Upper lobe of right lung (tissue), 1 donor: ENCODE measurements around the gene MED22. TPM values are rescaled to one million over a fixed set of nuclear protein-coding genes. Genes with fewer than 3 reads are reported as not detected.
"Not testable (repeated sequence)": the region's sequence is repeated elsewhere in the genome, so short reads cannot be mapped to it uniquely, and the experiment has no call there.

Experiments
- ATAC-seq: fragments of 200-7000 bp; cut with Tn5 transposase; one replicate; pipeline ENCODE4 v1.9.1; 2020; ENCODE audit warnings: mild to moderate bottlenecking, moderate library complexity
- DNase-seq: peaks from one replicate; pipeline ENCODE4 v3.0.0-alpha.2; 2020
- H3K27ac ChIP-seq: fragments of 200-600 bp; one replicate; pipeline ENCODE4 v1.8.0; 2022
- H3K27me3 ChIP-seq: fragments of 200-600 bp; one replicate; pipeline ENCODE4 v1.8.0; 2022; ENCODE audit warnings: mild to moderate bottlenecking
- H3K36me3 ChIP-seq: fragments of 200-600 bp; one replicate; pipeline ENCODE4 v1.8.0; 2022
- H3K4me1 ChIP-seq: fragments of 200-600 bp; one replicate; pipeline ENCODE4 v1.8.0; 2022
- H3K4me3 ChIP-seq: fragments of 200-600 bp; one replicate; pipeline ENCODE4 v1.8.0; 2022; ENCODE audit warnings: mild to moderate bottlenecking
- H3K9me3 ChIP-seq: fragments of 200-600 bp; one replicate; pipeline ENCODE4 v1.8.0; 2022
- CTCF ChIP-seq: fragments of 200-600 bp; IDR thresholded peaks from one replicate; pipeline ENCODE4 v1.8.0; 2022; ENCODE audit warnings: antibody characterized with exemption
- intact Hi-C: fragments of 100-400 bp; cut with DNase I; formaldehyde crosslinking; loops from one replicate; pipeline ENCODE4 v1.11.0; 2022
- total RNA-seq: library from RNA; stranded (reverse); fragmentation: NEBNext Ultra II Directional; extraction: Animal tissue kit (Norgen Biotek cat#: 25700); gene quantifications from one replicate; pipeline ENCODE4 v1.2.1, GENCODE V29; 2021
- donor health status: DM: no; HTN: yes; CAD: no; lungs with severe emphysema.

Gene MED22
- total RNA-seq, 1 donor from 2014 or later = 25.8 TPM

- not testable (repeated sequence) for ATAC-seq, H3K4me1 ChIP-seq, H3K9me3 ChIP-seq, H3K4me3 ChIP-seq, H3K27me3 ChIP-seq, H3K27ac ChIP-seq
- intact Hi-C loops = loop anchor here (10.0 kb wide), 1 partner anchor 145 kb away; no protein-coding TSS in a partner anchor
- peak; percentile 71 for DNase-seq
- H3K36me3 ChIP-seq = peaks cover 45% of the 10 kb centered on the region
- peak; percentile 65 for TF ChIP-seq CTCF
These were observed 18.4 kb downstream of the MED22 start for GRCh38 chr9:133329306-133330156.

- DNase-seq (peak; percentile 38), ATAC-seq (no peak)
- Histone ChIP-seq H3K4me3 (no peak overlapping the region), H3K27me3 (no peaks in the 10 kb centered on the region), H3K36me3 (peaks cover 30% of the 10 kb centered on the region), H3K4me1 (no peaks in the 10 kb centered on the region), H3K27ac (no peak overlapping the region), H3K9me3 (no peaks in the 10 kb centered on the region)
- no peak for TF ChIP-seq CTCF
- intact Hi-C loops = no loop called here
These were observed 20.0 kb downstream of the MED22 start for GRCh38 chr9:133327834-133328484.

- not testable (repeated sequence) for DNase-seq, ATAC-seq
These were observed 20.9 kb downstream of the MED22 start for GRCh38 chr9:133327021-133327420.

GRCh38 chr9:133323991-133324703 is 23.8 kb downstream of the MED22 start:
- Histone ChIP-seq H3K27me3 (no peaks in the 10 kb centered on the region), H3K36me3 (no peaks in the 10 kb centered on the region), H3K4me3 (no peak overlapping the region), H3K27ac (no peak overlapping the region), H3K4me1 (no peaks in the 10 kb centered on the region), H3K9me3 (no peaks in the 10 kb centered on the region)
- TF ChIP-seq CTCF = no peak
- ATAC-seq (no peak), DNase-seq (peak; percentile 48)
- intact Hi-C loops = no loop called here

More at GRCh38 chr9:133327021-133327420, 20.9 kb downstream of the MED22 start:
- H3K27ac ChIP-seq, H3K4me1 ChIP-seq, H3K9me3 ChIP-seq, intact Hi-C loops, H3K27me3 ChIP-seq, H3K4me3 ChIP-seq: not testable (repeated sequence)
- peaks cover 20% of the 10 kb centered on the region for H3K36me3 ChIP-seq

- Histone ChIP-seq H3K27me3 (no peaks in the 10 kb centered on the region), H3K4me1 (no peaks in the 10 kb centered on the region), H3K9me3 (no peaks in the 10 kb centered on the region), H3K36me3 (no peaks in the 10 kb centered on the region), H3K27ac (no peak overlapping the region), H3K4me3 (no peak overlapping the region)
- intact Hi-C loops = no loop called here
- TF ChIP-seq CTCF = no peak
- ATAC-seq (no peak), DNase-seq (peak; percentile 52)
These were observed 24.7 kb downstream of the MED22 start for GRCh38 chr9:133323211-133323610.
